ENCODE data around the gene DHRS7.
"Not testable (repeated sequence)": the region's sequence is repeated elsewhere in the genome, so short reads cannot be mapped to it uniquely, and the experiment has no call there.

Gene DHRS7

GRCh38 chr14:60116181-60116580 lies 49.0 kb downstream of the DHRS7 start:
- no peak for DNase-seq

GRCh38 chr14:60114881-60115280 lies 50.3 kb downstream of the DHRS7 start:
- DNase-seq: no peak

- no peak for DNase-seq
Measured at GRCh38 chr14:60111732-60112131, 53.5 kb downstream of the DHRS7 start.

GRCh38 chr14:60107477-60107876 lies 57.7 kb downstream of the DHRS7 start:
- no peak for DNase-seq

GRCh38 chr14:60106339-60106738 lies 58.9 kb downstream of the DHRS7 start:
- no peak for DNase-seq

GRCh38 chr14:60102389-60102788 lies 62.8 kb downstream of the DHRS7 start:
- no peak for DNase-seq

GRCh38 chr14:60101786-60102185 lies 63.4 kb downstream of the DHRS7 start:
- DNase-seq: no peak

GRCh38 chr14:60099855-60100254 lies 65.3 kb downstream of the DHRS7 start:
- not testable (repeated sequence) for DNase-seq

GRCh38 chr14:60097974-60098373 lies 67.2 kb downstream of the DHRS7 start:
- DNase-seq: no peak

GRCh38 chr14:60095781-60096450 lies 69.3 kb downstream of the DHRS7 start:
- no peak for DNase-seq

GRCh38 chr14:60095231-60095630 lies 70.0 kb downstream of the DHRS7 start:
- DNase-seq: no peak

- no peak for DNase-seq
Measured at GRCh38 chr14:60094306-60094897, 70.8 kb downstream of the DHRS7 start.
